H9 (cell line): ENCODE results near the gene INHBC. TPM values are rescaled to one million over a fixed set of nuclear protein-coding genes. Genes with fewer than 3 reads are reported as not detected.
A peak's percentile ranks its signal among the peaks of the same experiment; 100 is the strongest.

Experiments
- DNase-seq: peaks from one replicate; pipeline ENCODE4 v3.0.0-alpha.2; 2017
- H2AFZ ChIP-seq: one replicate; pipeline ENCODE4 v1.6.1; 2013; ENCODE audit warnings: mild to moderate bottlenecking, low read length, control low read depth, moderate library complexity
- H2AK5ac ChIP-seq: 2 replicates; pipeline ENCODE4 v1.6.1; 2013; ENCODE audit warnings: low read length, control low read depth, mixed read lengths; ENCODE audit not compliant: insufficient read length
- H2BK120ac ChIP-seq: one replicate; pipeline ENCODE4 v1.6.1; 2013; ENCODE audit warnings: low read depth, mild to moderate bottlenecking, low read length, control low read depth, inconsistent platforms; ENCODE audit not compliant: poor library complexity, severe bottlenecking
- H2BK12ac ChIP-seq: 2 replicates; pipeline ENCODE4 v1.6.1; 2013; ENCODE audit warnings: low read length, control low read depth, mixed read lengths, low read depth; ENCODE audit not compliant: insufficient read length
- H2BK15ac ChIP-seq: 2 replicates; pipeline ENCODE4 v1.6.1; 2013; ENCODE audit warnings: low read depth, low read length, control low read depth
- H2BK20ac ChIP-seq: one replicate; pipeline ENCODE4 v1.6.1; 2013; ENCODE audit warnings: low read depth, mild to moderate bottlenecking, low read length, control low read depth, inconsistent platforms; ENCODE audit not compliant: poor library complexity, severe bottlenecking
- H2BK5ac ChIP-seq: 2 replicates; pipeline ENCODE4 v1.6.1; 2013; ENCODE audit warnings: low read length, control low read depth, mixed read lengths; ENCODE audit not compliant: insufficient read length
- H3K14ac ChIP-seq: 2 replicates; pipeline ENCODE4 v1.6.1; 2013; ENCODE audit warnings: low read length, control low read depth; ENCODE audit not compliant: insufficient read depth
- H3K18ac ChIP-seq: 2 replicates; pipeline ENCODE4 v1.6.1; 2013; ENCODE audit warnings: low read depth, mild to moderate bottlenecking, mixed read lengths, low read length, control low read depth; ENCODE audit not compliant: insufficient read length
- H3K23ac ChIP-seq: 2 replicates; pipeline ENCODE4 v1.6.1; 2013; ENCODE audit warnings: low read length, control low read depth, mixed read lengths, low read depth; ENCODE audit not compliant: insufficient read length
- H3K23me2 ChIP-seq: 2 replicates; pipeline ENCODE4 v1.6.1; 2013; ENCODE audit warnings: low read depth, mild to moderate bottlenecking, mixed read lengths, low read length, control low read depth; ENCODE audit not compliant: insufficient read length, poor library complexity, severe bottlenecking
- H3K27ac ChIP-seq: 2 replicates; pipeline ENCODE4 v1.5.1; 2013; ENCODE audit warnings: low read length, control low read depth, mixed read lengths, low read depth; ENCODE audit not compliant: insufficient read length
- H3K27me3 ChIP-seq: 2 replicates; pipeline ENCODE4 v1.6.1; 2013; ENCODE audit warnings: low read length, control low read depth, inconsistent platforms; ENCODE audit not compliant: insufficient read depth
- H3K4ac ChIP-seq: 2 replicates; pipeline ENCODE4 v1.6.1; 2013; ENCODE audit warnings: low read depth, mild to moderate bottlenecking, control low read depth, inconsistent platforms, low read length, moderate library complexity
- H3K4me1 ChIP-seq: 2 replicates; pipeline ENCODE4 v1.6.1; 2013; ENCODE audit warnings: low read length, control low read depth, inconsistent platforms; ENCODE audit not compliant: insufficient read depth
- H3K4me2 ChIP-seq: 2 replicates; pipeline ENCODE4 v1.6.1; 2013; ENCODE audit warnings: low read length, control low read depth, mixed read lengths; ENCODE audit not compliant: insufficient read length, insufficient read depth
- H3K56ac ChIP-seq: 2 replicates; pipeline ENCODE4 v1.6.1; 2013; ENCODE audit warnings: low read depth, mild to moderate bottlenecking, mixed read lengths, low read length, control low read depth; ENCODE audit not compliant: insufficient read length
- H3K79me1 ChIP-seq: 2 replicates; pipeline ENCODE4 v1.6.1; 2013; ENCODE audit warnings: low read depth, mild to moderate bottlenecking, moderate library complexity, low read length, control low read depth, inconsistent platforms; ENCODE audit not compliant: insufficient read depth, poor library complexity, severe bottlenecking
- H3K79me2 ChIP-seq: 2 replicates; pipeline ENCODE4 v1.6.1; 2013; ENCODE audit warnings: low read length, control low read depth, inconsistent platforms; ENCODE audit not compliant: insufficient read depth
- H3K9ac ChIP-seq: 2 replicates; pipeline ENCODE4 v1.6.1; 2013; ENCODE audit warnings: low read length, control low read depth, mixed read lengths; ENCODE audit not compliant: insufficient read length; ENCODE audit errors: extremely low read depth
- H3K9me3 ChIP-seq: one replicate; pipeline ENCODE4 v1.6.1; 2013; ENCODE audit warnings: low read depth, low read length, inconsistent platforms; ENCODE audit not compliant: control insufficient read depth
- H3T11ph ChIP-seq: one replicate; pipeline ENCODE4 v1.6.1; 2013; ENCODE audit warnings: mild to moderate bottlenecking, low read length, control low read depth, inconsistent platforms
- H4K20me1 ChIP-seq: one replicate; pipeline ENCODE4 v1.6.1; 2013; ENCODE audit not compliant: control insufficient read depth, insufficient read length, insufficient read depth
- H4K5ac ChIP-seq: 2 replicates; pipeline ENCODE4 v1.6.1; 2013; ENCODE audit warnings: low read depth, mild to moderate bottlenecking, mixed read lengths, low read length, control low read depth; ENCODE audit not compliant: insufficient read length
- H4K8ac ChIP-seq: replicated peaks from 2 replicates; pipeline ENCODE4 v1.6.1; 2013; ENCODE audit warnings: low read length, control low read depth, mixed read lengths, low read depth; ENCODE audit not compliant: insufficient read length
- H4K91ac ChIP-seq: 2 replicates; pipeline ENCODE4 v1.6.1; 2013; ENCODE audit warnings: low read depth, mild to moderate bottlenecking, moderate library complexity, mixed read lengths, low read length, control low read depth; ENCODE audit not compliant: insufficient read length
- H3K27ac Mint-ChIP-seq, 3 experiments: 2 replicates in 2 of 3; 3 replicates in 1 of 3; pipeline ENCODE4 v1.8.0; 2020 to 2021; ENCODE audit warnings: mixed read lengths in 3 of 3, mild to moderate bottlenecking in 1 of 3, moderate library complexity in 1 of 3
- H3K27me3 Mint-ChIP-seq: 2 replicates; pipeline ENCODE4 v1.8.0; 2021; ENCODE audit warnings: low read depth, mild to moderate bottlenecking, moderate library complexity, mixed read lengths
- H3K36me3 Mint-ChIP-seq, 3 experiments: 2 replicates in 2 of 3; 3 replicates in 1 of 3; pipeline ENCODE4 v1.8.0; 2020 to 2021; ENCODE audit warnings: low read depth in 3 of 3, mixed read lengths in 3 of 3; ENCODE audit not compliant: insufficient read depth in 1 of 3
- H3K4me1 Mint-ChIP-seq, 2 experiments: 2 replicates each; pipeline ENCODE4 v1.8.0; 2020; ENCODE audit warnings: mixed read lengths in 2 of 2
- H3K4me3 Mint-ChIP-seq, 2 experiments: 2 replicates in 1 of 2; 3 replicates in 1 of 2; pipeline ENCODE4 v1.8.0; 2020 to 2021; ENCODE audit warnings: mild to moderate bottlenecking in 2 of 2, mixed read lengths in 2 of 2, moderate library complexity in 1 of 2
- H3K9me3 Mint-ChIP-seq, 2 experiments: 2 replicates in 1 of 2; 3 replicates in 1 of 2; pipeline ENCODE4 v1.8.0; 2020; ENCODE audit warnings: mild to moderate bottlenecking in 2 of 2, mixed read lengths in 2 of 2, moderate library complexity in 1 of 2
- WGBS: extraction: QIAGEN DNeasy Blood & Tissue Kit; methylation state at CpG from one replicate; pipeline ENCODE4 v1.1.7; 2013; ENCODE audit warnings: missing lambda C conversion rate, low lambda C conversion rate, mixed read lengths; ENCODE audit not compliant: insufficient read length; ENCODE audit errors: extremely low coverage; 5-methylcytosine and 5-hydroxymethylcytosine counted together
- total RNA-seq: library from RNA; stranded (reverse); gene quantifications from 2 replicates; pipeline ENCODE4 v1.2.1, GENCODE V29; 2021
- TF ChIP-seq, protein P1 (sequence below): fragments of 200-600 bp; sonication (generic); conservative IDR thresholded peaks from 3 replicates; pipeline ENCODE4 v1.8.0; 2021; ENCODE audit warnings: antibody characterized with exemption, mild to moderate bottlenecking

Gene INHBC
- total RNA-seq, 1 experiment from 2014 or later: not detected

DNA sequence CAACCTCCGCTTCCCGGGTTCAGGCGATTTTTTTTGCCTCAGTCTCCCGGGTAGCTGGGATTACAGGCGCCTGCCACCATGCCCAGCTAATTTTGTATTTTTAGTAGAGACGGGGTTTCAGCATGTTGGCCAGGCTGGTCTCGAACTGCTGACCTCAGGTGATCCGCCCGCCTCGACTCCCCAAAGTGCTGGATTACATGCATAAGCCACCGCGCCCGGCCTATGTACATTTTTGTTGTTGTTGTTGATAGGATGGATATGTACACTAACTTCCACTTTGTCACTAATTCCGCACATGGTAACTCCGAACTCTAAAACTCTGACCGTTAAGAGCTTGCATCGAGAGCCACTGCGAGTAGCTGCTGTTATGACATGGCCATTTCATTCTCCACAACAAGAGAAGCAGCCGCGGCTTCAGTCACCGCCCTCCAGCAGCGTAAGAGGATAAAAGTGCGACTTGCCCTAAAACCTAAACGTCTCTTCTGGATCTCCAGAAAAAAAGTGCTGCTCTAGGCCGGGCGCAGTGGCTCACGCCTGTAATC, 52.5 kb downstream of the INHBC start:
- H3K79me2 ChIP-seq: peaks cover 8% of the 10 kb centered on the region; the same call in 1 of the 2 replicates
- no peak overlapping the region for H3K9ac ChIP-seq
- no peak overlapping the region for H3K18ac ChIP-seq
- H4K5ac ChIP-seq: no peak overlapping the region
- peaks cover 38 to 43% (median 39%) of the 10 kb centered on the region in 3 experiments for H3K36me3 Mint-ChIP-seq
- H2BK5ac ChIP-seq: no peak overlapping the region
- H3K4me1 ChIP-seq: peaks cover 2% of the 10 kb centered on the region; the same call in 1 of the 2 replicates
- H3K9me3 Mint-ChIP-seq: peaks cover 0 to 2% of the 10 kb centered on the region in 2 experiments; a peak in 1 of 5 replicates
- H3K4me3 Mint-ChIP-seq: peak overlapping the region; percentile 96 to 97
- H2BK120ac ChIP-seq: no peak overlapping the region
- no peak overlapping the region for H3K23ac ChIP-seq
- no peak overlapping the region for H4K91ac ChIP-seq
- no peak overlapping the region for H3K27ac ChIP-seq
- H2AK5ac ChIP-seq: no peak overlapping the region
- H3K4me2 ChIP-seq: no peak overlapping the region
- H3K27me3 ChIP-seq: no peaks in the 10 kb centered on the region
- H3K27me3 Mint-ChIP-seq: no peaks in the 10 kb centered on the region
- no peak overlapping the region for H3T11ph ChIP-seq
- H3K9me3 ChIP-seq: no peaks in the 10 kb centered on the region
- H3K79me1 ChIP-seq: no peaks in the 10 kb centered on the region
- TF ChIP-seq, protein P1, sequence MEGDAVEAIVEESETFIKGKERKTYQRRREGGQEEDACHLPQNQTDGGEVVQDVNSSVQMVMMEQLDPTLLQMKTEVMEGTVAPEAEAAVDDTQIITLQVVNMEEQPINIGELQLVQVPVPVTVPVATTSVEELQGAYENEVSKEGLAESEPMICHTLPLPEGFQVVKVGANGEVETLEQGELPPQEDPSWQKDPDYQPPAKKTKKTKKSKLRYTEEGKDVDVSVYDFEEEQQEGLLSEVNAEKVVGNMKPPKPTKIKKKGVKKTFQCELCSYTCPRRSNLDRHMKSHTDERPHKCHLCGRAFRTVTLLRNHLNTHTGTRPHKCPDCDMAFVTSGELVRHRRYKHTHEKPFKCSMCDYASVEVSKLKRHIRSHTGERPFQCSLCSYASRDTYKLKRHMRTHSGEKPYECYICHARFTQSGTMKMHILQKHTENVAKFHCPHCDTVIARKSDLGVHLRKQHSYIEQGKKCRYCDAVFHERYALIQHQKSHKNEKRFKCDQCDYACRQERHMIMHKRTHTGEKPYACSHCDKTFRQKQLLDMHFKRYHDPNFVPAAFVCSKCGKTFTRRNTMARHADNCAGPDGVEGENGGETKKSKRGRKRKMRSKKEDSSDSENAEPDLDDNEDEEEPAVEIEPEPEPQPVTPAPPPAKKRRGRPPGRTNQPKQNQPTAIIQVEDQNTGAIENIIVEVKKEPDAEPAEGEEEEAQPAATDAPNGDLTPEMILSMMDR: no peak
- DNase-seq: no peak
- no peak overlapping the region for H3K4ac ChIP-seq
- H3K23me2 ChIP-seq: peaks cover 5% of the 10 kb centered on the region
- peaks cover 14% of the 10 kb centered on the region in 2 experiments for H3K4me1 Mint-ChIP-seq
- no CpG with 5 or more reads among the region's 27 CpGs for WGBS
- H2AFZ ChIP-seq: no peak overlapping the region
- no peaks in the 10 kb centered on the region for H4K20me1 ChIP-seq
- H3K27ac Mint-ChIP-seq: no peak overlapping the region
- H2BK20ac ChIP-seq: no peak overlapping the region
- H2BK15ac ChIP-seq: no peak overlapping the region
- H2BK12ac ChIP-seq: no peak overlapping the region
- no peak overlapping the region for H4K8ac ChIP-seq
- no peak overlapping the region for H3K56ac ChIP-seq
- no peak overlapping the region for H3K14ac ChIP-seq
